Smooth muscle cell (in vitro differentiated cells): ENCODE data around the gene AKNA. TPM values are rescaled to one million over a fixed set of nuclear protein-coding genes. Genes with fewer than 3 reads are reported as not detected.

Experiments used
- DNase-seq: peaks from one replicate; lab custom pipeline; 2025; ENCODE audit not compliant: unreplicated experiment; lab: John Stamatoyannopoulos, UW
- H2AFZ ChIP-seq: fragments of 200-600 bp; sonication (generic); 2 replicates; pipeline ENCODE4 v1.6.0; 2016; ENCODE audit warnings: antibody characterized with exemption, low read depth, mild to moderate bottlenecking
- H3F3A ChIP-seq: fragments of 200-600 bp; sonication (generic); 2 replicates; pipeline ENCODE4 v1.6.0; 2017; ENCODE audit warnings: antibody characterized with exemption, low read depth
- H3K27ac ChIP-seq: fragments of 200-600 bp; sonication (generic); 2 replicates; pipeline ENCODE4 v1.5.1; 2016; ENCODE audit warnings: low read depth, mild to moderate bottlenecking
- H3K27me3 ChIP-seq: fragments of 200-600 bp; sonication (generic); 2 replicates; pipeline ENCODE4 v1.6.1; 2016; ENCODE audit warnings: low read depth, mild to moderate bottlenecking
- H3K36me3 ChIP-seq: fragments of 200-600 bp; sonication (generic); 2 replicates; pipeline ENCODE4 v1.5.1; 2016; ENCODE audit warnings: low read depth
- H3K4me1 ChIP-seq: fragments of 200-600 bp; sonication (generic); 2 replicates; pipeline ENCODE4 v1.5.1; 2016; ENCODE audit warnings: low read depth
- H3K4me2 ChIP-seq: fragments of 200-600 bp; sonication (generic); 2 replicates; pipeline ENCODE4 v1.6.0; 2016; ENCODE audit warnings: mild to moderate bottlenecking
- H3K4me3 ChIP-seq: fragments of 200-600 bp; sonication (generic); 2 replicates; pipeline ENCODE4 v1.5.1; 2016; ENCODE audit warnings: mild to moderate bottlenecking
- H3K79me2 ChIP-seq: fragments of 200-600 bp; sonication (generic); 2 replicates; pipeline ENCODE4 v1.6.0; 2016; ENCODE audit warnings: low read depth, mild to moderate bottlenecking
- H3K9ac ChIP-seq: fragments of 200-600 bp; sonication (generic); 2 replicates; pipeline ENCODE4 v1.6.0; 2016; ENCODE audit warnings: low read depth
- H3K9me3 ChIP-seq: fragments of 200-600 bp; sonication (generic); replicated peaks from 2 replicates; pipeline ENCODE4 v1.5.1; 2016; ENCODE audit warnings: low read depth
- H4K20me1 ChIP-seq: fragments of 200-600 bp; sonication (generic); 2 replicates; pipeline ENCODE4 v1.6.0; 2016; ENCODE audit warnings: low read depth
- CTCF ChIP-seq: fragments of 200-600 bp; sonication (generic); IDR thresholded peaks from 2 replicates; pipeline ENCODE4 v1.5.1; 2017; ENCODE audit warnings: borderline replicate concordance, mild to moderate bottlenecking, antibody characterized with exemption; ENCODE audit not compliant: insufficient read depth, poor library complexity, severe bottlenecking
- WGBS: methylation state at CpG from one replicate; pipeline ENCODE4 v1.1.7; 2016; ENCODE audit warnings: low lambda C conversion rate; 5-methylcytosine and 5-hydroxymethylcytosine counted together
- polyA plus RNA-seq: library from polyadenylated mRNA; unstranded; fragments of >200 nt; fragmentation: Nextera tagmentation; extraction: Ambion mirVana; gene quantifications from 2 replicates; pipeline ENCODE4 v1.2.1, GENCODE V29; 2016
- total RNA-seq: library from RNA; depleted of rRNA; stranded (reverse); fragments of >200 nt; gene quantifications from 2 replicates; pipeline ENCODE4 v1.2.3, GENCODE V29; 2014

The AKNA gene
- total and polyA plus RNA-seq, 2 experiments from 2014 or later = 3.2 to 4.7 TPM

GRCh38 chr9:114384836-114385396, 2.9 kb downstream of the AKNA start:
- H3K27ac ChIP-seq = peak overlapping the region; percentile 92
- DNase-seq = no peak
- no peak for TF ChIP-seq CTCF
- H3F3A ChIP-seq = peaks cover 18% of the 10 kb centered on the region
- H3K79me2 ChIP-seq = peaks cover 48% of the 10 kb centered on the region
- H2AFZ ChIP-seq = no peak overlapping the region
- H3K4me2 ChIP-seq = peak overlapping the region; percentile 62
- H3K27me3 ChIP-seq = no peaks in the 10 kb centered on the region
- no peaks in the 10 kb centered on the region for H3K36me3 ChIP-seq
- peaks cover 39% of the 10 kb centered on the region for H3K4me1 ChIP-seq
- H3K4me3 ChIP-seq = no peak overlapping the region
- no peak overlapping the region for H3K9ac ChIP-seq
- H4K20me1 ChIP-seq = peaks cover 13% of the 10 kb centered on the region
- no peaks in the 10 kb centered on the region for H3K9me3 ChIP-seq
- WGBS = 77% methylated on average over 7 of the region's 7 CpGs

DNA sequence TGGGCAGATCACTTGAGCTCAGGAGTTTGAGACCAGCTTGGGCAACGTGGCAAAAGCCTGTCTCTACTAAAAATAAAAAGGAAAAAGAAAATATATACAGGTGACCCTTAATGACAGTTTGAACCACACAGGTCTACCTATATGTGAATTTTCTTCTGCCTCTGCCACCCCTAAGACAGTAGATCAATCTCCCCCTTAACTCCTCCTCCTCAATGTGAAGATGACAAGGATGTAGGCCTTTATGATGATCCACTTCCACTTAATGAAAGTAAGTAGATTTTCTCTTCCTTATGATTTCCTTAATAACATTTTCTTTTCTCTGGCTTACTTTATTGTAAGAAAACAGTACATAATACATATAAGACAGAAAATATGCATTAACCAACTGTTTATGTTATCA, 3.4 kb downstream of the AKNA start:
- Histone ChIP-seq H3K9me3 (no peaks in the 10 kb centered on the region), H3F3A (peaks cover 15% of the 10 kb centered on the region), H3K4me1 (peaks cover 39% of the 10 kb centered on the region), H3K9ac (no peak overlapping the region), H2AFZ (no peak overlapping the region), H3K36me3 (no peaks in the 10 kb centered on the region), H3K4me3 (no peak overlapping the region), H3K27ac (peak overlapping the region; percentile 92), H3K27me3 (no peaks in the 10 kb centered on the region), H3K4me2 (no peak overlapping the region), H3K79me2 (peaks cover 47% of the 10 kb centered on the region), H4K20me1 (peaks cover 13% of the 10 kb centered on the region)
- no peak for TF ChIP-seq CTCF
- 55% methylated on average over 1 of the region's 1 CpG for WGBS
- DNase-seq = no peak

DNA sequence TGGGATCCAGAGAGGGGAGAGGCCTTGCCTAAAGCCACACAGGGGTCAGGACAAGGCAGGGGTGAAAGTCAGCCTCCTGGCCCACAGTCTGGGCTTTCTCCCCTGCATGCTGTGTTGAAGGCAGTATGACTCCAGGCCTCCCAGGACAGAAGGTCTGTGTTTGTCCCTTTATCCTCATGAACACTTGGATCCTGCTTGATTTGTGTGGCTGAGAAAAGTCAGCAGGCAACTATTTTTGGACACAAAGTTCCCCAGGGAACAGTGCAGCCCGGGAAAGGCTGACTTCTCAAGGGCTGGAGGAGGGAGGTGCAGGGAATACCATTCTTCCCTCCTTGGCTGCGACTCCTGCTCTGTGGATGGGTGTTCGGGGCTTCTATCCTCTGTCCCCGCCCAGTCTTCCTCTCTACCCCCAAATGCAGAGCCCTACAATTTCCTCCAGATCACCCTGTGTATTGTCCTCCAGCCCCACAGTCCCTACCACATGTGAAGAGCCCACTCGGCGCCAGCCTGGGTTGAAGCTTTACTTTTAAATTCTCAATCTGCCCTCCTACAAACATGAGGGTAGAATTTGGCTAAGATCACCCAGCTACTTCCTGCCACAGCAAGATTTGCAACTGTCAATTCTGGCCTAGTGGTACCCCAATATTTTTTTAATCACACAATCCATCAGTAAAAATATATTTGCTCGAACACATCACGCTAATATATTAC, 4.1 kb downstream of the AKNA start:
- Histone ChIP-seq H3K79me2 (peaks cover 47% of the 10 kb centered on the region), H3K27ac (peak overlapping the region; percentile 92), H3K36me3 (no peaks in the 10 kb centered on the region), H2AFZ (no peak overlapping the region), H3K4me2 (peak overlapping the region; percentile 44), H3F3A (peaks cover 12% of the 10 kb centered on the region), H3K9me3 (no peaks in the 10 kb centered on the region), H4K20me1 (peaks cover 19% of the 10 kb centered on the region), H3K4me3 (no peak overlapping the region), H3K4me1 (peaks cover 39% of the 10 kb centered on the region), H3K27me3 (no peaks in the 10 kb centered on the region), H3K9ac (no peak overlapping the region)
- no peak for DNase-seq
- no peak for TF ChIP-seq CTCF
- 77% methylated on average over 8 of the region's 8 CpGs for WGBS
